ENCODE results near the gene R3HDML. TPM values are rescaled to one million over a fixed set of nuclear protein-coding genes. Genes with fewer than 3 reads are reported as not detected.

The R3HDML gene
- total and polyA plus RNA-seq, 2 of the 13 experiments (the other 11 are each of a cell fraction or from before 2014, with no cell fraction given), result not detected

- TF ChIP-seq, protein P1, sequence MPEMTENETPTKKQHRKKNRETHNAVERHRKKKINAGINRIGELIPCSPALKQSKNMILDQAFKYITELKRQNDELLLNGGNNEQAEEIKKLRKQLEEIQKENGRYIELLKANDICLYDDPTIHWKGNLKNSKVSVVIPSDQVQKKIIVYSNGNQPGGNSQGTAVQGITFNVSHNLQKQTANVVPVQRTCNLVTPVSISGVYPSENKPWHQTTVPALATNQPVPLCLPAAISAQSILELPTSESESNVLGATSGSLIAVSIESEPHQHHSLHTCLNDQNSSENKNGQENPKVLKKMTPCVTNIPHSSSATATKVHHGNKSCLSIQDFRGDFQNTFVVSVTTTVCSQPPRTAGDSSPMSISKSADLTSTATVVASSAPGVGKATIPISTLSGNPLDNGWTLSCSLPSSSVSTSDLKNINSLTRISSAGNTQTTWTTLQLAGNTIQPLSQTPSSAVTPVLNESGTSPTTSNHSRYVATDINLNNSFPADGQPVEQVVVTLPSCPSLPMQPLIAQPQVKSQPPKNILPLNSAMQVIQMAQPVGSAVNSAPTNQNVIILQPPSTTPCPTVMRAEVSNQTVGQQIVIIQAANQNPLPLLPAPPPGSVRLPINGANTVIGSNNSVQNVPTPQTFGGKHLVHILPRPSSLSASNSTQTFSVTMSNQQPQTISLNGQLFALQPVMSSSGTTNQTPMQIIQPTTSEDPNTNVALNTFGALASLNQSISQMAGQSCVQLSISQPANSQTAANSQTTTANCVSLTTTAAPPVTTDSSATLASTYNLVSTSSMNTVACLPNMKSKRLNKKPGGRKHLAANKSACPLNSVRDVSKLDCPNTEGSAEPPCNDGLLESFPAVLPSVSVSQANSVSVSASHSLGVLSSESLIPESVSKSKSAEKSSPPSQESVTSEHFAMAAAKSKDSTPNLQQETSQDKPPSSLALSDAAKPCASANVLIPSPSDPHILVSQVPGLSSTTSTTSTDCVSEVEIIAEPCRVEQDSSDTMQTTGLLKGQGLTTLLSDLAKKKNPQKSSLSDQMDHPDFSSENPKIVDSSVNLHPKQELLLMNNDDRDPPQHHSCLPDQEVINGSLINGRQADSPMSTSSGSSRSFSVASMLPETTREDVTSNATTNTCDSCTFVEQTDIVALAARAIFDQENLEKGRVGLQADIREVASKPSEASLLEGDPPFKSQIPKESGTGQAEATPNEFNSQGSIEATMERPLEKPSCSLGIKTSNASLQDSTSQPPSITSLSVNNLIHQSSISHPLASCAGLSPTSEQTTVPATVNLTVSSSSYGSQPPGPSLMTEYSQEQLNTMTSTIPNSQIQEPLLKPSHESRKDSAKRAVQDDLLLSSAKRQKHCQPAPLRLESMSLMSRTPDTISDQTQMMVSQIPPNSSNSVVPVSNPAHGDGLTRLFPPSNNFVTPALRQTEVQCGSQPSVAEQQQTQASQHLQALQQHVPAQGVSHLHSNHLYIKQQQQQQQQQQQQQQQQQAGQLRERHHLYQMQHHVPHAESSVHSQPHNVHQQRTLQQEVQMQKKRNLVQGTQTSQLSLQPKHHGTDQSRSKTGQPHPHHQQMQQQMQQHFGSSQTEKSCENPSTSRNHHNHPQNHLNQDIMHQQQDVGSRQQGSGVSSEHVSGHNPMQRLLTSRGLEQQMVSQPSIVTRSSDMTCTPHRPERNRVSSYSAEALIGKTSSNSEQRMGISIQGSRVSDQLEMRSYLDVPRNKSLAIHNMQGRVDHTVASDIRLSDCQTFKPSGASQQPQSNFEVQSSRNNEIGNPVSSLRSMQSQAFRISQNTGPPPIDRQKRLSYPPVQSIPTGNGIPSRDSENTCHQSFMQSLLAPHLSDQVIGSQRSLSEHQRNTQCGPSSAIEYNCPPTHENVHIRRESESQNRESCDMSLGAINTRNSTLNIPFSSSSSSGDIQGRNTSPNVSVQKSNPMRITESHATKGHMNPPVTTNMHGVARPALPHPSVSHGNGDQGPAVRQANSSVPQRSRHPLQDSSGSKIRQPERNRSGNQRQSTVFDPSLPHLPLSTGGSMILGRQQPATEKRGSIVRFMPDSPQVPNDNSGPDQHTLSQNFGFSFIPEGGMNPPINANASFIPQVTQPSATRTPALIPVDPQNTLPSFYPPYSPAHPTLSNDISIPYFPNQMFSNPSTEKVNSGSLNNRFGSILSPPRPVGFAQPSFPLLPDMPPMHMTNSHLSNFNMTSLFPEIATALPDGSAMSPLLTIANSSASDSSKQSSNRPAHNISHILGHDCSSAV (CRISPR knock-in tag; IDR thresholded peaks at IDR 0.05; ENCODE audit: borderline replicate concordance), result no peak
- TF ChIP-seq ZNF383 (CRISPR knock-in tag; IDR thresholded peaks at IDR 0.05; ENCODE audit: borderline replicate concordance) (no peak), MLLT10 (CRISPR knock-in tag; IDR thresholded peaks at IDR 0.05) (no peak), ZBTB33 (CRISPR knock-in tag; IDR thresholded peaks at IDR 0.05) (peak; percentile 98), MAFK (conservative IDR thresholded peaks at IDR 0.05 in 1 of 2, IDR thresholded peaks at IDR 0.05 in 1 of 2; ENCODE audit: low read length in 2 of 2) (no peak), ARID5B (CRISPR knock-in tag; IDR thresholded peaks at IDR 0.05) (0 out of 2 replicates have a peak, but pooled peaks have one; percentile 15), FOXO4 (CRISPR knock-in tag; conservative IDR thresholded peaks at IDR 0.05) (no peak), ZNF317 (CRISPR knock-in tag; IDR thresholded peaks at IDR 0.05) (no peak), CREB3 (CRISPR knock-in tag; IDR thresholded peaks at IDR 0.05) (no peak), ZFP36L1 (CRISPR knock-in tag; IDR thresholded peaks at IDR 0.05) (no peak), ZNF605 (CRISPR knock-in tag; IDR thresholded peaks at IDR 0.05) (no peak)
These were observed 51.7 kb downstream of the R3HDML start (continued) for GRCh38 chr20:44388466-44389023.

Measured in HepG2 (cell line).